ENCODE data around the gene NR5A2.

The NR5A2 gene

GRCh38 chr1:200041337-200042118 lies 14.0 kb downstream of the NR5A2 start:
- H3K4me3 ChIP-seq (ENCODE audit: insufficient read depth, low read depth, low read length, poor library complexity, severe bottlenecking), result no peak overlapping the region
- peaks cover 20% of the 10 kb centered on the region for H3K4me1 ChIP-seq (ENCODE audit: control insufficient read depth, insufficient read depth, low read length, poor library complexity, severe bottlenecking)
- H3K36me3 ChIP-seq (ENCODE audit: control insufficient read depth, insufficient read depth, low read length), result no peaks in the 10 kb centered on the region
- no peak for DNase-seq
- H3K9me3 ChIP-seq (ENCODE audit: control insufficient read depth, low read length), result no peaks in the 10 kb centered on the region
- no peak overlapping the region for H3K27ac ChIP-seq (ENCODE audit: insufficient read depth, low read length, poor library complexity, severe bottlenecking)
- H3K27me3 ChIP-seq (replicated peaks; ENCODE audit: control insufficient read depth, insufficient read depth, low read length, poor library complexity, severe bottlenecking), result peaks cover 63% of the 10 kb centered on the region

GRCh38 chr1:200042119-200042551 lies 14.6 kb downstream of the NR5A2 start:
- no peaks in the 10 kb centered on the region for H3K9me3 ChIP-seq (ENCODE audit: control insufficient read depth, low read length)
- H3K27me3 ChIP-seq (replicated peaks; ENCODE audit: control insufficient read depth, insufficient read depth, low read length, poor library complexity, severe bottlenecking), result peaks cover 61% of the 10 kb centered on the region
- no peak overlapping the region for H3K4me3 ChIP-seq (ENCODE audit: insufficient read depth, low read depth, low read length, poor library complexity, severe bottlenecking)
- no peaks in the 10 kb centered on the region for H3K36me3 ChIP-seq (ENCODE audit: control insufficient read depth, insufficient read depth, low read length)
- DNase-seq, result no peak
- H3K27ac ChIP-seq (ENCODE audit: insufficient read depth, low read length, poor library complexity, severe bottlenecking), result no peak overlapping the region
- peaks cover 20% of the 10 kb centered on the region for H3K4me1 ChIP-seq (ENCODE audit: control insufficient read depth, insufficient read depth, low read length, poor library complexity, severe bottlenecking)

- H3K4me1 ChIP-seq (ENCODE audit: control insufficient read depth, insufficient read depth, low read length, poor library complexity, severe bottlenecking), result peaks cover 20% of the 10 kb centered on the region
- H3K9me3 ChIP-seq (ENCODE audit: control insufficient read depth, low read length), result no peaks in the 10 kb centered on the region
- H3K4me3 ChIP-seq (ENCODE audit: insufficient read depth, low read depth, low read length, poor library complexity, severe bottlenecking), result no peak overlapping the region
- H3K36me3 ChIP-seq (ENCODE audit: control insufficient read depth, insufficient read depth, low read length), result no peaks in the 10 kb centered on the region
- H3K27ac ChIP-seq (ENCODE audit: insufficient read depth, low read length, poor library complexity, severe bottlenecking), result no peak overlapping the region
- DNase-seq, result no peak
- H3K27me3 ChIP-seq (replicated peaks; ENCODE audit: control insufficient read depth, insufficient read depth, low read length, poor library complexity, severe bottlenecking), result peaks cover 59% of the 10 kb centered on the region
These were observed 15.2 kb downstream of the NR5A2 start for GRCh38 chr1:200042552-200043335.

GRCh38 chr1:200043336-200043668 lies 15.8 kb downstream of the NR5A2 start:
- no peaks in the 10 kb centered on the region for H3K9me3 ChIP-seq (ENCODE audit: control insufficient read depth, low read length)
- no peak overlapping the region for H3K27ac ChIP-seq (ENCODE audit: insufficient read depth, low read length, poor library complexity, severe bottlenecking)
- no peak for DNase-seq
- H3K4me3 ChIP-seq (ENCODE audit: insufficient read depth, low read depth, low read length, poor library complexity, severe bottlenecking), result no peak overlapping the region
- peaks cover 20% of the 10 kb centered on the region for H3K4me1 ChIP-seq (ENCODE audit: control insufficient read depth, insufficient read depth, low read length, poor library complexity, severe bottlenecking)
- peaks cover 56% of the 10 kb centered on the region for H3K27me3 ChIP-seq (replicated peaks; ENCODE audit: control insufficient read depth, insufficient read depth, low read length, poor library complexity, severe bottlenecking)
- no peaks in the 10 kb centered on the region for H3K36me3 ChIP-seq (ENCODE audit: control insufficient read depth, insufficient read depth, low read length)

GRCh38 chr1:200046115-200046514 lies 18.6 kb downstream of the NR5A2 start:
- H3K27me3 ChIP-seq (replicated peaks; ENCODE audit: control insufficient read depth, insufficient read depth, low read length, poor library complexity, severe bottlenecking), result peaks cover 35% of the 10 kb centered on the region
- H3K27ac ChIP-seq (ENCODE audit: insufficient read depth, low read length, poor library complexity, severe bottlenecking), result no peak overlapping the region
- DNase-seq, result no peak
- H3K4me3 ChIP-seq (ENCODE audit: insufficient read depth, low read depth, low read length, poor library complexity, severe bottlenecking), result no peak overlapping the region
- H3K9me3 ChIP-seq (ENCODE audit: control insufficient read depth, low read length), result no peaks in the 10 kb centered on the region
- peaks cover 4% of the 10 kb centered on the region for H3K4me1 ChIP-seq (ENCODE audit: control insufficient read depth, insufficient read depth, low read length, poor library complexity, severe bottlenecking)
- H3K36me3 ChIP-seq (ENCODE audit: control insufficient read depth, insufficient read depth, low read length), result no peaks in the 10 kb centered on the region

- H3K27me3 ChIP-seq (replicated peaks; ENCODE audit: control insufficient read depth, insufficient read depth, low read length, poor library complexity, severe bottlenecking), result peaks cover 17% of the 10 kb centered on the region
- DNase-seq, result no peak
- H3K4me3 ChIP-seq (ENCODE audit: insufficient read depth, low read depth, low read length, poor library complexity, severe bottlenecking), result no peak overlapping the region
- peaks cover under 1% of the 10 kb centered on the region for H3K4me1 ChIP-seq (ENCODE audit: control insufficient read depth, insufficient read depth, low read length, poor library complexity, severe bottlenecking)
- no peaks in the 10 kb centered on the region for H3K9me3 ChIP-seq (ENCODE audit: control insufficient read depth, low read length)
- H3K36me3 ChIP-seq (ENCODE audit: control insufficient read depth, insufficient read depth, low read length), result no peaks in the 10 kb centered on the region
- H3K27ac ChIP-seq (ENCODE audit: insufficient read depth, low read length, poor library complexity, severe bottlenecking), result no peak overlapping the region
These were observed 20.7 kb downstream of the NR5A2 start for GRCh38 chr1:200048244-200048643.

- no peak for DNase-seq
- no peak overlapping the region for H3K27ac ChIP-seq (ENCODE audit: insufficient read depth, low read length, poor library complexity, severe bottlenecking)
- no peaks in the 10 kb centered on the region for H3K9me3 ChIP-seq (ENCODE audit: control insufficient read depth, low read length)
- H3K36me3 ChIP-seq (ENCODE audit: control insufficient read depth, insufficient read depth, low read length), result no peaks in the 10 kb centered on the region
- H3K4me1 ChIP-seq (ENCODE audit: control insufficient read depth, insufficient read depth, low read length, poor library complexity, severe bottlenecking), result no peaks in the 10 kb centered on the region
- H3K4me3 ChIP-seq (ENCODE audit: insufficient read depth, low read depth, low read length, poor library complexity, severe bottlenecking), result no peak overlapping the region
- peaks cover 8% of the 10 kb centered on the region for H3K27me3 ChIP-seq (replicated peaks; ENCODE audit: control insufficient read depth, insufficient read depth, low read length, poor library complexity, severe bottlenecking)
These were observed 22.3 kb downstream of the NR5A2 start for GRCh38 chr1:200049810-200050209.

- no peaks in the 10 kb centered on the region for H3K36me3 ChIP-seq (ENCODE audit: control insufficient read depth, insufficient read depth, low read length)
- H3K27me3 ChIP-seq (replicated peaks; ENCODE audit: control insufficient read depth, insufficient read depth, low read length, poor library complexity, severe bottlenecking), result no peaks in the 10 kb centered on the region
- no peak for DNase-seq
- H3K4me3 ChIP-seq (ENCODE audit: insufficient read depth, low read depth, low read length, poor library complexity, severe bottlenecking), result no peak overlapping the region
- H3K27ac ChIP-seq (ENCODE audit: insufficient read depth, low read length, poor library complexity, severe bottlenecking), result no peak overlapping the region
- H3K4me1 ChIP-seq (ENCODE audit: control insufficient read depth, insufficient read depth, low read length, poor library complexity, severe bottlenecking), result no peaks in the 10 kb centered on the region
- no peaks in the 10 kb centered on the region for H3K9me3 ChIP-seq (ENCODE audit: control insufficient read depth, low read length)
These were observed 24.1 kb downstream of the NR5A2 start for GRCh38 chr1:200051620-200052019.

GRCh38 chr1:200053091-200053490 lies 25.6 kb downstream of the NR5A2 start:
- Histone ChIP-seq H3K27me3 (replicated peaks; ENCODE audit: control insufficient read depth, insufficient read depth, low read length, poor library complexity, severe bottlenecking) (no peaks in the 10 kb centered on the region), H3K4me1 (ENCODE audit: control insufficient read depth, insufficient read depth, low read length, poor library complexity, severe bottlenecking) (no peaks in the 10 kb centered on the region), H3K27ac (ENCODE audit: insufficient read depth, low read length, poor library complexity, severe bottlenecking) (no peak overlapping the region), H3K9me3 (ENCODE audit: control insufficient read depth, low read length) (no peaks in the 10 kb centered on the region), H3K4me3 (ENCODE audit: insufficient read depth, low read depth, low read length, poor library complexity, severe bottlenecking) (no peak overlapping the region), H3K36me3 (ENCODE audit: control insufficient read depth, insufficient read depth, low read length) (no peaks in the 10 kb centered on the region)
- DNase-seq, result no peak

- no peak for DNase-seq
- H3K4me1 ChIP-seq (ENCODE audit: control insufficient read depth, insufficient read depth, low read length, poor library complexity, severe bottlenecking), result no peaks in the 10 kb centered on the region
- no peaks in the 10 kb centered on the region for H3K9me3 ChIP-seq (ENCODE audit: control insufficient read depth, low read length)
- no peaks in the 10 kb centered on the region for H3K27me3 ChIP-seq (replicated peaks; ENCODE audit: control insufficient read depth, insufficient read depth, low read length, poor library complexity, severe bottlenecking)
- no peaks in the 10 kb centered on the region for H3K36me3 ChIP-seq (ENCODE audit: control insufficient read depth, insufficient read depth, low read length)
- no peak overlapping the region for H3K4me3 ChIP-seq (ENCODE audit: insufficient read depth, low read depth, low read length, poor library complexity, severe bottlenecking)
- H3K27ac ChIP-seq (ENCODE audit: insufficient read depth, low read length, poor library complexity, severe bottlenecking), result no peak overlapping the region
These were observed 26.1 kb downstream of the NR5A2 start for GRCh38 chr1:200053646-200054045.

Measured in effector memory CD4-positive, alpha-beta T cell (primary cell).